Activated B cell treated with CpG ODN at 0.5 μM for 24 hours (primary cell): ENCODE data around the gene KDM2A. TPM values are rescaled to one million over a fixed set of nuclear protein-coding genes. Genes with fewer than 3 reads are reported as not detected.

Source experiments
- ATAC-seq: fragments of 200-7000 bp; cut with Tn5 transposase; one replicate; pipeline ENCODE4 v1.10.0; 2021; ENCODE audit warnings: low read depth, mild to moderate bottlenecking, moderate library complexity
- CTCF ChIA-PET: fragments of 350-600 bp; sonication (Branson Sonifier 250); formaldehyde crosslinking; loops from one replicate; lab custom pipeline; 2021; ENCODE audit warnings: antibody characterized with exemption; lab: Charles Lee
- POLR2A ChIA-PET: fragments of 350-600 bp; sonication (Branson Sonifier 250); formaldehyde crosslinking; loops from one replicate; lab custom pipeline; 2021; ENCODE audit warnings: antibody characterized with exemption; lab: Charles Lee
- DNase-seq: peaks from one replicate; pipeline ENCODE4 v3.0.0; 2022
- H3K27ac Mint-ChIP-seq: one replicate; pipeline ENCODE4 v1.8.0; 2020; ENCODE audit warnings: mixed read lengths
- H3K27me3 Mint-ChIP-seq: one replicate; pipeline ENCODE4 v1.8.0; 2021; ENCODE audit warnings: mixed read lengths
- H3K36me3 Mint-ChIP-seq: one replicate; pipeline ENCODE4 v1.8.0; 2021; ENCODE audit warnings: low read depth, mixed read lengths
- H3K4me1 Mint-ChIP-seq: one replicate; pipeline ENCODE4 v1.8.0; 2021; ENCODE audit warnings: mixed read lengths
- H3K4me3 Mint-ChIP-seq: one replicate; pipeline ENCODE4 v1.8.0; 2020; ENCODE audit warnings: mild to moderate bottlenecking, mixed read lengths
- H3K9me3 Mint-ChIP-seq: one replicate; pipeline ENCODE4 v1.8.0; 2020; ENCODE audit warnings: mixed read lengths
- CTCF ChIP-seq: fragments of 200-600 bp; IDR thresholded peaks from one replicate; pipeline ENCODE4 v1.8.0; 2022; ENCODE audit warnings: antibody characterized with exemption, mild to moderate bottlenecking
- intact Hi-C: fragments of 100-400 bp; cut with micrococcal nuclease; formaldehyde crosslinking; loops from one replicate; pipeline ENCODE4 v1.15.1; 2024
- total RNA-seq: library from RNA; stranded (reverse); gene quantifications from 2 replicates; pipeline ENCODE4 v1.2.3, GENCODE V29; 2022

The KDM2A gene
- total RNA-seq, 1 donor from 2014 or later: 160 TPM

GRCh38 chr11:67274768-67275605 is 155.9 kb downstream of the KDM2A start:
- peak overlapping the region; percentile 98 for H3K27ac Mint-ChIP-seq
- H3K36me3 Mint-ChIP-seq: peaks cover 45% of the 10 kb centered on the region
- peak overlapping the region; percentile 46 for H3K4me3 Mint-ChIP-seq
- peaks cover 100% of the 10 kb centered on the region for H3K4me1 Mint-ChIP-seq
- TF ChIP-seq CTCF: no peak
- no peaks in the 10 kb centered on the region for H3K9me3 Mint-ChIP-seq
- ATAC-seq (no peak), DNase-seq (peak; percentile 13)
- intact Hi-C loops: no loop called here
- ChIA-PET POLR2A (interaction anchor here (1.1 to 9.6 kb wide), 2 partner anchors 11 to 34 kb away, joined by 3 to 280 read pairs; partner anchors contain the start of gene ANKRD13D), CTCF (no interaction called here)
- H3K27me3 Mint-ChIP-seq: no peaks in the 10 kb centered on the region

- DNase-seq (peak; percentile 18), ATAC-seq (no peak)
- TF ChIP-seq CTCF: no peak
- no peaks in the 10 kb centered on the region for H3K9me3 Mint-ChIP-seq
- no peaks in the 10 kb centered on the region for H3K27me3 Mint-ChIP-seq
- ChIA-PET POLR2A (interaction anchor here (0.6 to 5.2 kb wide), 7 partner anchors 8 to 77 kb away, joined by 3 to 164 read pairs (median 18); partner anchors contain the start of genes ANKRD13D and POLD4), CTCF (no interaction called here)
- peak overlapping the region; percentile 46 for H3K4me3 Mint-ChIP-seq
- intact Hi-C loops: no loop called here
- H3K36me3 Mint-ChIP-seq: peaks cover 44% of the 10 kb centered on the region
- peak overlapping the region; percentile 98 for H3K27ac Mint-ChIP-seq
- H3K4me1 Mint-ChIP-seq: peaks cover 98% of the 10 kb centered on the region
These were observed 156.7 kb downstream of the KDM2A start for GRCh38 chr11:67275606-67276409.

GRCh38 chr11:67276781-67277230 is 157.7 kb downstream of the KDM2A start:
- DNase-seq: no peak
- Mint-ChIP-seq H3K4me1 (peaks cover 88% of the 10 kb centered on the region), H3K36me3 (peaks cover 41% of the 10 kb centered on the region), H3K27ac (peak overlapping the region; percentile 98), H3K27me3 (no peaks in the 10 kb centered on the region), H3K9me3 (no peaks in the 10 kb centered on the region), H3K4me3 (peak overlapping the region; percentile 59)
- peak; percentile 1 for ATAC-seq
- CTCF ChIA-PET: interaction anchor here (0.9 to 3.1 kb wide), 6 partner anchors 9 to 105 kb away, joined by 3 to 19 read pairs (median 8); partner anchors contain the start of genes ANKRD13D and GRK2
- POLR2A ChIA-PET: interaction anchor here (0.6 to 5.2 kb wide), 12 partner anchors 9 to 189 kb away, joined by 3 to 164 read pairs (median 9); partner anchors contain the start of genes ANKRD13D, CLCF1, GRK2 and POLD4
- TF ChIP-seq CTCF: no peak
- intact Hi-C loops: loop anchor here (1.0 kb wide), 3 partner anchors 9 to 40 kb away; no protein-coding TSS in a partner anchor

GRCh38 chr11:67277231-67277961 is 158.3 kb downstream of the KDM2A start:
- Mint-ChIP-seq H3K9me3 (no peaks in the 10 kb centered on the region), H3K4me3 (peak overlapping the region; percentile 59), H3K27me3 (no peaks in the 10 kb centered on the region), H3K4me1 (peaks cover 85% of the 10 kb centered on the region), H3K36me3 (peaks cover 42% of the 10 kb centered on the region), H3K27ac (peak overlapping the region; percentile 98)
- ChIA-PET CTCF (interaction anchor here (0.9 to 3.1 kb wide), 6 partner anchors 10 to 105 kb away, joined by 3 to 19 read pairs (median 8); partner anchors contain the start of genes ANKRD13D and GRK2), POLR2A (interaction anchor here (0.6 to 5.2 kb wide), 16 partner anchors 9 to 188 kb away, joined by 3 to 164 read pairs (median 6); partner anchors contain the start of genes ANKRD13D, CLCF1, GRK2 and POLD4)
- intact Hi-C loops: loop anchor here (1.0 kb wide), 3 partner anchors 9 to 40 kb away; no protein-coding TSS in a partner anchor
- TF ChIP-seq CTCF: no peak
- DNase-seq: peak; percentile 85
- peak; percentile 93 for ATAC-seq
